Fibroblast of the conjunctiva (primary cell): Measurements from ENCODE around the gene CPEB1.

Experiments
- DNase-seq: peaks from one replicate; pipeline ENCODE4 v3.0.0-alpha.2; 2010; ENCODE audit warnings: low read depth

The CPEB1 gene

GRCh38 chr15:82595203-82595602, 52.0 kb downstream of the CPEB1 start:
- DNase-seq = no peak

GRCh38 chr15:82587805-82588204, 59.4 kb downstream of the CPEB1 start:
- DNase-seq = no peak

DNA sequence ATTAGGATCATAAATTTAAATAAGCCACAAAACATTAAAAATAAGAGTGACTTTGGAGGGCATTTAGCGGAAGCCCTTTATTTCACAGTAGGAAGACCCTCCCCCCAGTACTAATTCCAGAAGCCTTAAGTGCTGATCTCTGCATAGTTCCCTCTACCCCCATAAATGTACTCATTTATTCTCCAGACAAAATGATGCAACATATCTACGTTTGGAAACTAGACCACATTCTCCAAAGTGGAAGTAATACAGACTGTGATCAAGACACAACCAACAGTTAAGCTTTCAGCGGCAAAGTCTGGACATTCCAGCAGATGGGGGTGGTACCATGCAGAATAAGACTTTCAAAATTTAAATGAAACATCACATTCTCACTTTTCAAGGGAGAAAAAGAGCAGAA, 62.1 kb downstream of the CPEB1 start:
- DNase-seq = no peak

DNA sequence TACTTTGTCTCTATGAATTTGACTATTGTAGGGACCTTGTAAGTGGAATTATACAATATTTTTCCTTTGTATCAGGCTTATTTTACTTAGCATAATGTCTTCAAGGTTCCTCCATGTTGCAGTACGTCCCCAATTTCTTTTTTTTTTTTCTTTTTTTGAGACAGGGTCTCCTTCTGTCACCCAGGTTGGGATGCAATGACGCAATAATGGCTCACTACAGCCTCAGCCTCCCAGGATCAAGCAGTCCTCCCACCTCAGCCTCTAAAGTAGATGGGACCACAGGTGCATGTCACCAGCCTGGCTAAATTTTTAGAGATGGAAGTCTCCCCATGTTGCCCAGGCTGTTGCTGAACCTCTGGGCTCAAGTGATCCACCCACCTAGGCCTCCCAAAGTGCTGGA, 66.5 kb downstream of the CPEB1 start:
- no peak for DNase-seq

DNA sequence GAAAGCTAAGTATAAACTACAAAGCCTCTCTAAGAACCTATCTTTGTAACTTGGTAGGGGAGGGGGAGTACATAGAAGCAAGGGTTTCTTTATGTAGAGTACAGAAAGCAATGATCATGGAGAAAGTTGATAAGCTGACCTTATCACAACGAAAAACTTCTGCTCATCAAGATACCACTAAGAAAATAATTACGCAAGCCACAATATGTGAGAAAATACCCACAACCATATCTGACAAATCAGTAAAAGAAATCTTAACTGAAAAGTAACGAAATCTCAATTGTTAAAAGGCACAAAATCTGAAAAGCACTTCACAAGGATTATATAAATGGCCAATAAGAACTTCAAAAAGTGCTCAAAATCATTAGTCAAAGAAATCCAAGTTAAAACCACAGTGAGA, 71.8 kb downstream of the CPEB1 start:
- no peak for DNase-seq

DNA sequence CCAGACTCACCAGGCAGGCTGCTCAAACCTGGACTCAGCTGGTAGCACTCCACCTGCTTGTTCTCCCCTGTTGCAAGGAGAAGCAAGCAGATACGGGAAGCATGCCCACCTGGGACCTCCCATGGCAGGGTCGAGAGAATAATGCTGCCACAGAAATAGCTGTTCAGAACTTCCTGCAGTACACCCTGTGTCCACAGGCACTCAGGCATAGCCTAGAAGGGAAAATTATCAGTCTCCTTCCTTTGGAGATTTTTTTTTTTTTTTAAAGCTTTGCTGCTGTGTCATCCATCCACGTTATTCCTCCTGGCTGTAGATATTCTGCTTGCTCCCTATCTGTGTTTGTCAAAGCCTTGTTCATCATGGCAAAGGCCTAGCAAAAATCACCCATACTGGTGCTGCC, 74.2 kb downstream of the CPEB1 start:
- DNase-seq = no peak

GRCh38 chr15:82572311-82572710, 74.9 kb downstream of the CPEB1 start:
- no peak for DNase-seq

GRCh38 chr15:82571722-82572222, 75.4 kb downstream of the CPEB1 start:
- peak; percentile 34 for DNase-seq

- DNase-seq = no peak
Observed at GRCh38 chr15:82570721-82571508, 76.2 kb downstream of the CPEB1 start.

DNA sequence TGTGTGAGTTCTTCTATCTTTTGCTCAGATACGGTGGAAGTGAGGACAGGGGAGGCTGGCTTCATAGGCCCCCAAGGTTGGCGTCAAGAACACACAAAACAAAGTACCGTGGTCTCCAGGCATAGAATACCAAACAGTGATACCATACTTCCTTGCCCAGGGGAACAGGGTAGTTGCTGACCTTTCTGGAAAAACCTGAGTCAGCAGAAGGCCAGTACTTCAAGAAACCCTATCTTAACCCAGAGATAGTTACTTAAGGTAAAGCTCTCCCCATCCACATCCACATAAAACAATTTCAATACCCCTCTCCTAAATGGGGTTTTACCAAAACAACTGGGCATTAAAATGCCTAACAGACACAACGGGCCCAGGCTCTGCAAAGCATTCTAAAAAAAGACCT, 77.3 kb downstream of the CPEB1 start:
- no peak for DNase-seq

GRCh38 chr15:82568986-82569385, 78.2 kb downstream of the CPEB1 start:
- DNase-seq = no peak

GRCh38 chr15:82567661-82568060, 79.5 kb downstream of the CPEB1 start:
- DNase-seq = no peak

DNA sequence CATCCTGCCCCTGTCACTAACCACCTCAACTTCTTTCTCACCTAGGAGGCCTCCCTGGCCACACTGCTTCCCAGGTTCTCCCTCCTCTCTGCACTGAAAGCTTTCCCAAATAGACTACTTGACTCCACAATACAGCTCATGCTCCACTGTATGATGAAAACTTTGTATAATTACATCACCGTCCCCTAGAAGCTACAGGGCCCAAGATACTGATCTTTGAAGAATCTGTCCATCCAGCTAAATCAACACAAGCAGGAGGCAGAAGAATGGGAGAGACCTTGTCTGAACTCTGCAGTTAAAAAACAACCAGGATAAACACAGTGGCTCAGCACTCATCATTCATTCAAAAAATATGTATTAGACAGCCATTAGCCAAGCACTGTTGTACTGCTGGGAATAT, 80.5 kb downstream of the CPEB1 start:
- no peak for DNase-seq

DNA sequence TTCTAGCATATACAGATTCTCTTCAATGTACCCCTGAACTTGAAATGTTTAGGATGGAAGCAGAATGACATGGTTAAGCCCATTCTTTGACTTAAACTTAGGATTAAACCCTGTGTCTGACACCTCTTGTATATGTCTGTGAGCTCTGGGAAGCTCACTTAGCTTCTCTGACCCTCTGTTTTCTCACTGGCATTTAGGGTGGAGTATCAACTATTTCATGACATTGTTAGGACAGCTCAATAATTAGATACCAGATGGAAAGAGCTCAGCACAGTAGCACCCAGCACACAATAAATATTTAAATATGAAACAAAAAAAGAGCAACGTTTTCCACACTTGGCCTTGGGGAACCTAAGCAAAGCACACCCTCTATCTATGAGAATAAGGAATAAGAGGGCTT, 88.7 kb downstream of the CPEB1 start:
- no peak for DNase-seq

GRCh38 chr15:82556315-82557035, 90.7 kb downstream of the CPEB1 start:
- DNase-seq = no peak

GRCh38 chr15:82554849-82555248, 92.3 kb downstream of the CPEB1 start:
- no peak for DNase-seq

DNA sequence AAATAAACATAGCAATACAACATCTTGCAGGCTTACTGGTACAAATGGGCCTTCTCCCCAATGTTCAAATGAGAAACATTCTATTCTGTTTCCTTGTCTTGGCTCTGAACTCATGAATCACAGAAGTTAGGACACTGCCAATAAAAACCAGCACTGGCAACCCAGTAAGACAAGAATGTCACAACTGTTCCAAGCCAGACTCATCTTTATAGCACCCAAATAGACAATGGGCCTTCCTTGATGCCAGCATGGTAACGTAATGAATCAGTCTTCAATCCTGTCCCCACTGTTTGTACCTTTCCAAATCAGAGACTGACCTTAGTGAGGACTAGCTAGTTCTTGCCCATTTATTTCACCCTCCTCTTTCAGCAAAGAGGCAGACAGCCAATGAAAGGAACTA, 92.8 kb downstream of the CPEB1 start:
- no peak for DNase-seq

DNA sequence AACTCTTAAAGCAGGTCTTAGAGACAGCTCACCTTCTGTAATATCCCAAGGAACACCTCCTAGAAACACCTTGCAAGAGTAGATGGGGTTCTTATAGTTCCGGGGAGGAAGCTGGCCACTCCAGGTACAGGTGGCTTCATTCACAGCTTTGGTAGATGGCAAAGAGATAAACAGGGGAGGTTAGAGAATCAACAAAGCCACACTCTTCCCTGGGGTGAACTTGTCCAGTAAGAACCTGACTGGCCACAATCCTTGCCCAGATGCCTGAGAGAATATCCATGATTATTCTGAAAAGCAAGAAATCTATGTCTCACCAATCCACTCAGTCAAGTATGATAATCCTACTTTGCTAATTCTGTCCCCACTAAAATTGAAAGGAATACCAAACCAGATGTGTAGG, 93.3 kb downstream of the CPEB1 start:
- DNase-seq = no peak

DNA sequence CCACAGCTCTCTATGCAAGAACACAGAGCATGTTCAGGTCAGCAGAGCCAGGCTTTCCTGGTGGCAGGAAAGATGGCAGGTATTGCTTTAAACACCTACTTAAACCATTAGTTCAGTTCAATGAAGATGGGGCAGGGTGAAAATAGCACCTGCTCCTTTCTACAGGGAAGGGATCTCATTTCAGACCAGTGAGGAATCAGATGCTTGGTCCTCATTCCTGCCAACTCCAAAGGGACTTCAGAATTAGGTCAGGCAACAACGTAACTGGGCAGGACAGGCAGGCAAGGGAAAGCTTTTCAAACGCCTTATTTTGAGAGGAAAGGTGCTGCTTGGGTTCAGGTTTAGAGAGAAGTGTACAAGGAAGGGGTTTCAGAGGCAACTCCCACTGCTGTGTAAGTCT, 94.3 kb downstream of the CPEB1 start:
- DNase-seq = no peak

GRCh38 chr15:82551646-82552247, 95.4 kb downstream of the CPEB1 start:
- DNase-seq = no peak

- DNase-seq = no peak
Observed at GRCh38 chr15:82549199-82549665, 97.9 kb downstream of the CPEB1 start.

DNA sequence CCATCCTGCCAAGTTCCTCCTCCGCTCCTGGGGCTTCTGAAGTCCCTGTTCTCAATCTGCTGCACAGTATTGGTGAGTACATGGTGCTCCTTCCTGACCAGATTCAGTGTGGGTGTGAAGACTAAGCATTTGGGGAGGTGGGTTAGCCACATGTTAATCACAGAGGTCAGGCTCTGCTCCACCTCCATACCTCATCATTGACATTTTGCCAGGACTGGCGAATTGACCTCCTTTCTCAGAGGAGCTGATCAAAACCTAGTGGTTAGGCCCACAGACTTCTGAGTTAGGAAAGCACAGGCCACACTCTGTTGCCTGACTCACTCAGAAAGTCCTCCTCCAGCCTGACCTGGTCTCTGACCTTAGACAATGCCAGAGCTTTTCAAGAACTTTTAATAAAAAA, 98.5 kb downstream of the CPEB1 start:
- DNase-seq = no peak

- no peak for DNase-seq
Observed at GRCh38 chr15:82545478-82545877, 101.7 kb downstream of the CPEB1 start.
